ENCODE measurements around the gene CERS6. TPM values are rescaled to one million over a fixed set of nuclear protein-coding genes. Genes with fewer than 3 reads are reported as not detected.

The CERS6 gene
- polyA plus RNA-seq, 3 donors = 7.6 to 17.7 (median 15.6) TPM

- H3K9ac ChIP-seq (ENCODE audit: insufficient read depth, low read length, poor library complexity, severe bottlenecking) = no peak overlapping the region
- no peak overlapping the region for H3K27ac ChIP-seq (ENCODE audit: low read depth in 1 of 2, low read length in 2 of 2)
- no peak overlapping the region for H3K27ac Mint-ChIP-seq
- peaks cover 0 to 2% (median 0%) of the 10 kb centered on the region in 7 donors for H3K9me3 Mint-ChIP-seq
- H4K20me1 ChIP-seq (ENCODE audit: insufficient read depth, low read length) = no peaks in the 10 kb centered on the region
- H3K4me2 ChIP-seq (replicated peaks; ENCODE audit: extremely low read depth, low read length, poor library complexity, severe bottlenecking) = no peak overlapping the region
- peaks cover 0 to 1% (median 0%) of the 10 kb centered on the region in 3 donors for H3K27me3 Mint-ChIP-seq (ENCODE audit: low read depth in 3 of 3)
- no peak overlapping the region for H3K4me3 ChIP-seq (replicated peaks in 1 of 3; ENCODE audit: low read depth in 2 of 3, low read length in 3 of 3)
- H3K27me3 ChIP-seq (ENCODE audit: control insufficient read depth in 2 of 2, insufficient read depth in 2 of 2, low read length in 2 of 2) = no peaks in the 10 kb centered on the region
- no peaks in the 10 kb centered on the region for H3K9me3 ChIP-seq (replicated peaks in 1 of 2; ENCODE audit: control insufficient read depth in 1 of 2, insufficient read depth in 1 of 2, low read length in 2 of 2)
- no peak overlapping the region for H2AFZ ChIP-seq (ENCODE audit: insufficient read depth, low read depth, low read length, poor library complexity, severe bottlenecking)
- no peak for DNase-seq
- peaks cover 3% of the 10 kb centered on the region for H3K4me1 Mint-ChIP-seq
- H3K79me2 ChIP-seq (ENCODE audit: insufficient read depth, low read length) = no peaks in the 10 kb centered on the region
- H3K36me3 ChIP-seq (replicated peaks in 1 of 2; ENCODE audit: control insufficient read depth in 1 of 2, insufficient read depth in 2 of 2, low read length in 2 of 2) = peaks cover 16 to 47% of the 10 kb centered on the region in 2 donors
- no peak for TF ChIP-seq CTCF (IDR thresholded peaks at IDR 0.05)
- no peak overlapping the region for H3K4me3 Mint-ChIP-seq
- WGBS (ENCODE audit: insufficient coverage) = no CpG with 5 or more reads among the region's 3 CpGs
- intact Hi-C loops (cut with micrococcal nuclease) = no loop called here
- H3K4me1 ChIP-seq (ENCODE audit: control insufficient read depth in 1 of 2, insufficient read depth in 2 of 2, low read length in 2 of 2) = peaks cover under 1 to 6% of the 10 kb centered on the region in 2 donors
- peaks cover 33 to 47% of the 10 kb centered on the region in 2 donors for H3K36me3 Mint-ChIP-seq
Observed at GRCh38 chr2:168726375-168726774, 270.3 kb downstream of the CERS6 start.

GRCh38 chr2:168727904-168728470, 271.9 kb downstream of the CERS6 start:
- H3K9ac ChIP-seq (ENCODE audit: insufficient read depth, low read length, poor library complexity, severe bottlenecking) = no peak overlapping the region
- no peak for TF ChIP-seq CTCF (IDR thresholded peaks at IDR 0.05)

More at GRCh38 chr2:168727904-168728470, 271.9 kb downstream of the CERS6 start:
- 100% methylated on average over 1 of the region's 5 CpGs for WGBS (ENCODE audit: insufficient coverage)
- Mint-ChIP-seq H3K4me1 (peaks cover 12% of the 10 kb centered on the region), H3K27ac (no peak overlapping the region), H3K4me3 (no peak overlapping the region), H3K9me3 (peaks cover 0 to 2% (median 0%) of the 10 kb centered on the region in 7 donors), H3K36me3 (peaks cover 24 to 42% of the 10 kb centered on the region in 2 donors), H3K27me3 (ENCODE audit: low read depth in 3 of 3) (peaks cover 0 to 1% (median 0%) of the 10 kb centered on the region in 3 donors)
- Histone ChIP-seq H4K20me1 (ENCODE audit: insufficient read depth, low read length) (no peaks in the 10 kb centered on the region), H3K27ac (ENCODE audit: low read depth in 1 of 2, low read length in 2 of 2) (no peak overlapping the region), H3K4me1 (ENCODE audit: control insufficient read depth in 1 of 2, insufficient read depth in 2 of 2, low read length in 2 of 2) (peaks cover 7 to 12% of the 10 kb centered on the region in 2 donors), H3K9me3 (replicated peaks in 1 of 2; ENCODE audit: control insufficient read depth in 1 of 2, insufficient read depth in 1 of 2, low read length in 2 of 2) (no peaks in the 10 kb centered on the region), H2AFZ (ENCODE audit: insufficient read depth, low read depth, low read length, poor library complexity, severe bottlenecking) (no peak overlapping the region), H3K27me3 (ENCODE audit: control insufficient read depth in 2 of 2, insufficient read depth in 2 of 2, low read length in 2 of 2) (no peaks in the 10 kb centered on the region), H3K4me3 (replicated peaks in 1 of 3; ENCODE audit: low read depth in 2 of 3, low read length in 3 of 3) (no peak overlapping the region), H3K4me2 (replicated peaks; ENCODE audit: extremely low read depth, low read length, poor library complexity, severe bottlenecking) (no peak overlapping the region), H3K79me2 (ENCODE audit: insufficient read depth, low read length) (no peaks in the 10 kb centered on the region), H3K36me3 (replicated peaks in 1 of 2; ENCODE audit: control insufficient read depth in 1 of 2, insufficient read depth in 2 of 2, low read length in 2 of 2) (peaks cover 15 to 32% of the 10 kb centered on the region in 2 donors)
- no peak for DNase-seq
- intact Hi-C loops (cut with micrococcal nuclease) = no loop called here
